Uterus (tissue), 2 donors: ENCODE measurements around the gene SMIM5.

Experiments used
- CTCF ChIP-seq, 4 experiments: fragments of 200-600 bp in 2 of 4; fragments of 450-650 bp in 2 of 4; sonication (generic) in 2 of 4; IDR thresholded peaks; one replicate each; pipeline ENCODE4 v1.5.1; 2016 to 2019; ENCODE audit warnings: antibody characterized with exemption in 4 of 4, mild to moderate bottlenecking in 2 of 4, moderate library complexity in 1 of 4
- POLR2A ChIP-seq, 2 donors: fragments of 450-650 bp; IDR thresholded peaks; one replicate each; pipeline ENCODE4 v1.6.1; 2016; ENCODE audit warnings: antibody characterized with exemption in 2 of 2, mild to moderate bottlenecking in 1 of 2, moderate library complexity in 1 of 2

- TF ChIP-seq CTCF (IDR thresholded peaks at IDR 0.05): peak in 3 of 4 experiments; percentile 40 to 48 (median 42)
- no peak for TF ChIP-seq POLR2A (IDR thresholded peaks at IDR 0.05)
Measured at GRCh38 chr17:75652934-75653549, 19.8 kb downstream of the SMIM5 start.
